SJSA1 (cell line): ENCODE measurements around the gene CCDC85C. TPM values are rescaled to one million over a fixed set of nuclear protein-coding genes. Genes with fewer than 3 reads are reported as not detected.
A peak's percentile ranks its signal among the peaks of the same experiment; 100 is the strongest.

Source experiments
- DNase-seq, 2 experiments: peaks; one replicate each; pipeline ENCODE4 v3.0.0-alpha.2; 2015 to 2020; ENCODE audit warnings: low spot score in 2 of 2, low read depth in 1 of 2
- H3K27ac ChIP-seq: fragments of 250-450 bp; sonication (Bioruptor Pico); 2 replicates; pipeline ENCODE4 v1.5.1; 2020; ENCODE audit warnings: mild to moderate bottlenecking, moderate library complexity
- H3K27me3 ChIP-seq: fragments of 250-450 bp; sonication (Bioruptor Pico); replicated peaks from 2 replicates; pipeline ENCODE4 v1.5.1; 2020; ENCODE audit warnings: mild to moderate bottlenecking, moderate library complexity
- H3K36me3 ChIP-seq: fragments of 250-450 bp; sonication (Bioruptor Pico); 2 replicates; pipeline ENCODE4 v1.5.1; 2020; ENCODE audit warnings: mild to moderate bottlenecking
- H3K4me1 ChIP-seq: fragments of 250-450 bp; sonication (Bioruptor Pico); replicated peaks from 2 replicates; pipeline ENCODE4 v1.6.1; 2021; ENCODE audit warnings: mild to moderate bottlenecking
- H3K4me3 ChIP-seq: fragments of 250-450 bp; sonication (Bioruptor Pico); 2 replicates; pipeline ENCODE4 v1.5.1; 2020; ENCODE audit warnings: mild to moderate bottlenecking
- H3K9me3 ChIP-seq: fragments of 250-450 bp; sonication (Bioruptor Pico); replicated peaks from 2 replicates; pipeline ENCODE4 v1.5.1; 2020; ENCODE audit warnings: mild to moderate bottlenecking
- total RNA-seq: library from RNA; depleted of rRNA; stranded (reverse); fragments of >200 nt; shearing (Covaris generic); gene quantifications from 2 replicates; pipeline ENCODE4 v1.2.3, GENCODE V29; 2014

CCDC85C gene
- total RNA-seq, 1 experiment from 2014 or later: 25.8 TPM

DNA sequence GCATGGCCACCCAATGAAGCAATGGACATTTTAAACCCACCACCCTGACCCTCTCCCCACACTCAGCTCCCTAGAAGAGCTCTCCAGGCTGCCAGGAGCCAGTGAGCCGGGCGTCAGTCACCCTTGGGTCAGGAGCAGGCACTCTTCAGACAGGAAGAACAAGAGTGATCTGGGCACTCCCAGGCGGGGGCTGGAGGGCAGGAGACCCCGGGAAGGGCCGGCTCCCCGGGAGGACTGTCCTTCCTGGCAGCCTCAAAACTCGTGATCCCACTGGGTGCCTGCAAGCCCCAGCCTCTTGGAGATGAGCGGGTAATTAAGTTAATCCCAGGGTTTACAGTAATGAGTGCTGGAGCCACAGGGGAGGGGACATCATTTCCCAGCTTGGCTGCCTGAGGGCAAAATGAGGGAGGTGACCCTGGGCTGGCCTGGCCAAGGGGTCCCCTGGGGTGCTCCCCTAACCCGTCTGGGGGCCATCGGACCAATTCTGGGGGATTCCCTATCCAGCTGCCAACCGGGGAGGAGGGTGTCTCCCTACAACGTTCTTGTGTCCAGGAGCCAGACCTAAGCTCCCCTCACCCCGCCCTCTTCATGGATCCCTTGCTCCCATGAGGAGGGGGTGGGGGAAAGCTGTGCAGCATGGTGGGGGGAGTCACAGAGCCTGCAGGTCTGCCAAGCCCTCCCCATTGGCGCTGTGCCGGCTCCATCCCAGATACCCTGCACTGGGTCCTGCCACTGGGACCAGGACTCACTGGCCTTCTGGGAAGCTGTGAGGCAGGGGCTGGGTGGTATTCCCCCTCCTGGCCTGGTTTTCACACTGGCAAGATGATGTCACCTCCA, 63.6 kb downstream of the CCDC85C start:
- no peaks in the 10 kb centered on the region for H3K27me3 ChIP-seq
- peaks cover 41% of the 10 kb centered on the region for H3K4me1 ChIP-seq
- DNase-seq: no peak
- no peaks in the 10 kb centered on the region for H3K9me3 ChIP-seq
- no peak overlapping the region for H3K27ac ChIP-seq
- peaks cover 4% of the 10 kb centered on the region; the same call in 1 of the 2 replicates for H3K36me3 ChIP-seq
- no peak overlapping the region for H3K4me3 ChIP-seq

DNA sequence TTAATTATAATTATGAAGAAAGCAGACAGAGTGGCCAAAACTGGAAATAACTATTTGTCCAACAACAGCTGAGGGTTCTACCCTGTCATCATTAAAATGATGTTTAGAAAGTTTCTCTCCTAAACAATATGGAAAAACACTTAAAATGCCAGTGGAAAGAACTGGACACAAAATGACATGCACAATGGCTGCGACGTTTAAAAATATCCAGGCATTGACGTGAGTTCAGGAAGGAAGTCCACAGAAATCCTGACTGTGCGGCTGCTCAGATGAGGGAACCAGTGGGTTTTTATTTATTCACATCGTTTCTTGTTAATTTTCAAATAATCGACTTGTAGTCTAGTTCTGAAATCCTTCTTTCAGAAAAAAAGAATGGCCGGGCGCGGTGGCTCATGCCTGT, 64.5 kb downstream of the CCDC85C start:
- Histone ChIP-seq H3K4me3 (no peak overlapping the region), H3K27me3 (no peaks in the 10 kb centered on the region), H3K36me3 (peaks cover 7% of the 10 kb centered on the region; the same call in 1 of the 2 replicates), H3K27ac (no peak overlapping the region), H3K9me3 (no peaks in the 10 kb centered on the region), H3K4me1 (peaks cover 49% of the 10 kb centered on the region)
- no peak for DNase-seq

DNA sequence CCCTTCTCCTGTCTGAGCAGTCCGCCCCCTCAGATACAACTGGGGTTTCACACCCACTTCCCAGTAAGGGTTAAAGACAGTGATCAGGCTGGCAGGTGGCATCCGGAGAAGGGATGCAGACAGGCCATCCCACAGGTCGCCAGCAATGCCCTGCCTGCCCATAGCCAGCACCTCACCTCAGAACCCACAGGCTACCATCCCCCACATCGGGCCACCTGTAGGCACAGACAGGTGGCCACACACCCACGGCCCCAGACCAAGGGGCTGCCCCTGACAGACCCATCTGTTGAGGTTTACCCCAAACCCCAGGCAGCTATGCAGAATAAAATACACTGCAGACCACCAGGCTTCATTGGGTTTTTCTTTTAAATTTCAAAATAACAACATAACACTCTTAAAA, 65.3 kb downstream of the CCDC85C start:
- H3K9me3 ChIP-seq: no peaks in the 10 kb centered on the region
- no peak for DNase-seq
- peaks cover 56% of the 10 kb centered on the region for H3K4me1 ChIP-seq
- peaks cover 7% of the 10 kb centered on the region; the same call in 1 of the 2 replicates for H3K36me3 ChIP-seq
- no peaks in the 10 kb centered on the region for H3K27me3 ChIP-seq
- no peak overlapping the region for H3K27ac ChIP-seq
- no peak overlapping the region for H3K4me3 ChIP-seq

DNA sequence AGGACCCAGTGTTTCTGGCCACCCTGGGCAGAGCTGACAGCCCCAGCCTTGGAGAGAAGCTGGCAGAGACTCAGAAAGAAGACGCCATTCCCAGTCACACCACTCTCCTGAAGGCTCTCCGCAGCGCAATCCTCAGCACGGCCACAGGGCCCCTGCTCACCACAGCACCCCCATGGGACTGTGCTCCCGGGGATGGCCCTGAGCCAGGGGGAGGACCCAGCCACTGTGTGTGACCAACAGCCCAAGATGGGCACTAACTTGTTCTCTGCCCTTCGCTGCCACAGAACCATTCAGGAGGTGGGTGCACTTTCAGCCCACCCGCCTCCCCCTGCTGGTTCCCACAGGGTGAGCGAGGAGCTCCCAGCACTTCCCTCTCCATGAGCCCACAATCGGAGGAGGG, 65.7 kb downstream of the CCDC85C start:
- Histone ChIP-seq H3K27me3 (no peaks in the 10 kb centered on the region), H3K9me3 (no peaks in the 10 kb centered on the region), H3K27ac (peak overlapping the region; percentile 65), H3K4me1 (peaks cover 59% of the 10 kb centered on the region), H3K4me3 (no peak overlapping the region), H3K36me3 (peaks cover 7% of the 10 kb centered on the region; the same call in 1 of the 2 replicates)
- DNase-seq: peak; percentile 53 to 76

DNA sequence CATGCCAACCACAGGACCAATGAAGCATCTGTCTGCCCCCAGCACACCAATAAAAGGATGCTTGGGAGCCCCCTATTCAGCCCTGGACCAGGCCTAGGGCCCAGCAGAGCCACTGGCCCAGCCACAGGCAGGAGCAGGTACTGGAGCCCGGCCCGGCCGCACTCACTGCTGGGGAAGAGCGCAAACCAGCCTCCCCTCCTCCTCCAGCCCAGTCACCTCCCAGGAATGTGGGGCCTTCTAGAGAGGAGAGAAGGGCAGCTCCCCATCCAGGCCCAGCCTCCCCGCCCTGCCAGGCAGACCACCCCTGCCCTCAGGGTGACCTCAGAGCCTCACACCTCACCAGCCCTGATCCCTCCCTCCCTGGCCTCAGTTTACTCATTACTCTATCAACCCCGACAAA, 66.6 kb downstream of the CCDC85C start:
- peak; percentile 90 to 93 for DNase-seq
- no peaks in the 10 kb centered on the region for H3K9me3 ChIP-seq
- H3K4me1 ChIP-seq: peaks cover 65% of the 10 kb centered on the region
- H3K27ac ChIP-seq: peak overlapping the region; percentile 65
- H3K4me3 ChIP-seq: no peak overlapping the region
- H3K27me3 ChIP-seq: no peaks in the 10 kb centered on the region
- H3K36me3 ChIP-seq: peaks cover 7% of the 10 kb centered on the region; the same call in 1 of the 2 replicates

DNA sequence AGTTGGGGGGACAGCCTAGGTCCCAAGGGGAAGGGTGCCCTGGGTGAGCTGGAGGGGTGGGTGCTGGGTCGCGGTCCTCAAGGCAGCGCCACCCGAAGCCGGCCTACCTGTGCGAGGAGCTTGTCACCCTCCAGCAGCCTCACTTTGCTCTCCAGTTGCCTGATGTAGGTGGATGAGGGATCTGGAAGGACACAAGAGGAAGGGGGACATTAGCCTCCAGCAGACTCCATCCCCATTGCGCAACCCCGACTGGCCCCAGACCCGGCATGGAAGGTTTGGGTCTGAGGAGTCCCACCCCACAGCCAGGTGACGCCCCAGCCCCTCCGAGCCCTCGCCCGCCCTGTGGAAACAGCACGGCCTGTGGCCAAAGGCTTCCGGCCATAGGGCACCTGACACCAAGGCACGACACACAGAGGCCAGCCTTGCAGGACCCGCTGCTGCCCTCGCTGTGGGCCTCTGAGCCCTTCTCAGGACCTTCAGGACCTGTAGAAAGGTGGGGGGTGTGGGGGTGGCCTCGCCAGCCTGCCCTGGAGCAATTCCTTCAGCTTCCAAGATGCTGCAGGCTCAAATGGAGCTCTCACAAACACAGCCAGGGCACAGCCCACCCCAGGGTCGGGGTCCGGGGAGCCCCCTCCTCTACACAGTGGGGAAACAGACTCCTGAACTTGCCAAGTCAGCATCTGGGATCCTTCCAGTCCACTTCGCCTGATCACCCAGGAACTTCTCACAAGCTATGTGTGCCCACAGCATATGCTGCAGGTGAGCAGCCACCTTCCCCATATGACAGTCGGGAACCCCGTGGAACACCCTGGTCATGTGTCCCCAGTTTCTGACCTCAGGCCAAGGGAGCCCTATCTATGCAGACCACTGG, 67.9 kb downstream of the CCDC85C start:
- Histone ChIP-seq H3K36me3 (peaks cover 7% of the 10 kb centered on the region; the same call in 1 of the 2 replicates), H3K4me3 (no peak overlapping the region), H3K4me1 (peaks cover 72% of the 10 kb centered on the region), H3K9me3 (no peaks in the 10 kb centered on the region), H3K27ac (peak overlapping the region; percentile 65), H3K27me3 (no peaks in the 10 kb centered on the region)
- no peak for DNase-seq

DNA sequence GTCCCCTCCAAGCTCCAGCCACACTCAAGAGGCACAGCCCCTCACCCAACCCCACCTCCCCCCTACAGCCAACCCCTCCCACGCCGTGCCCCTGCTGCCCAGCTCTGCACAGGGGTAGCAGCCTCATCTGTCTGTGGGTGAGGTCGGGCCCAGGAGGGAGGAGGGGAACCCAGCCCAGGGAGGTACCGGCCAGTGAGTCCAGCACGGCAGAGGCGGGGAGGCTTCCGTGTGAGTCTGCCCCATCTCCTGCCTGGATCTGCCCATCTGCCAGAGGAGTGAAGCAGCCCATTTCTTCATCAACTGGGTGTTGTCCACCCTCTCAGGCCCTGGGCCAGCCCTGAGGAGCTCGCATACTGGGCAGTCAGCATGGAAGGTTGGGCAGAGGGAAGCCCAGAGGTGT, 68.6 kb downstream of the CCDC85C start:
- H3K27me3 ChIP-seq: no peaks in the 10 kb centered on the region
- DNase-seq: no peak
- peaks cover 79% of the 10 kb centered on the region for H3K4me1 ChIP-seq
- peaks cover 7% of the 10 kb centered on the region; the same call in 1 of the 2 replicates for H3K36me3 ChIP-seq
- H3K4me3 ChIP-seq: no peak overlapping the region
- no peak overlapping the region for H3K27ac ChIP-seq
- no peaks in the 10 kb centered on the region for H3K9me3 ChIP-seq

DNA sequence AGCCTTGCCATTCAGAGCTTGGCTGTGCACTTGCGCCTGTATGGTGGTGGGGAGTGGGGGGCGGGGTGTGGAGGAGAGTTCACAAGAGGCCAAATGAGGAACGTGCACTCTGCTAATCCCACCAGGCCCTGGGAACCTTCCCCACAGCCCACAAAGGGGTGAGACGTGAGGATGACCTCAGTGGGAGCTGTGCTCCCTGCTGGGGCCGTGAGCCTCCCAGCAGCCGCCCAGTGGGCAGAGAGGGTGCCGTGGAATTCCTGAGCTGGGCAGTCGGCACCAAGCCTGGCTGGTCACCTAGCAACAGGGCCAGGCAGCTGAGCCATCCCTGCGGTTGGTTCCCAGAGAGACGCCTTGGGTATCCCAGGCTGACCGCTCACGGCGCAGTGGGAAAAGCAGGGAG, 69.1 kb downstream of the CCDC85C start:
- Histone ChIP-seq H3K27me3 (no peaks in the 10 kb centered on the region), H3K9me3 (no peaks in the 10 kb centered on the region), H3K36me3 (peaks cover 7% of the 10 kb centered on the region), H3K4me3 (no peak overlapping the region), H3K4me1 (peaks cover 85% of the 10 kb centered on the region), H3K27ac (no peak overlapping the region)
- no peak for DNase-seq

DNA sequence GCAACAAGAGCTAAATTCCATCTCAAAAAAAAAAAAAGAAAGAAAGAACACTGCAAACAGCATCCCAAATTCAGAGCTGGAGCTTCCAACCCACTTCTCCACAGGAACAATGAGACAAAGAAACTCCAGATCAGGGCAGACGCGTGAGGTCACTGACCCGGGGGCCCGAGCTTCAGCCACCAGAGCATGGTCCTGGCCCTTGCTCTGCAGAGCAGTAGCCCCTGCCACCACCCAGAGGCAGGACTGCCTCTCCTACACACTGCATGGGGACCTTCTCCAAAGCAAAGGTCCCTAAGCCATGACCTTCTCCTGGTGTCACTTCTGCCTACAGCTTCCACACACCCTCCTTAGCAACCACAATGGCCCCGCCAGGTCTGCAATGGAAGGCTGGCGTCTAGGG, 69.7 kb downstream of the CCDC85C start:
- peaks cover 7% of the 10 kb centered on the region for H3K36me3 ChIP-seq
- no peak overlapping the region for H3K4me3 ChIP-seq
- no peaks in the 10 kb centered on the region for H3K9me3 ChIP-seq
- H3K27me3 ChIP-seq: no peaks in the 10 kb centered on the region
- no peak overlapping the region for H3K27ac ChIP-seq
- DNase-seq: no peak
- H3K4me1 ChIP-seq: peaks cover 89% of the 10 kb centered on the region

DNA sequence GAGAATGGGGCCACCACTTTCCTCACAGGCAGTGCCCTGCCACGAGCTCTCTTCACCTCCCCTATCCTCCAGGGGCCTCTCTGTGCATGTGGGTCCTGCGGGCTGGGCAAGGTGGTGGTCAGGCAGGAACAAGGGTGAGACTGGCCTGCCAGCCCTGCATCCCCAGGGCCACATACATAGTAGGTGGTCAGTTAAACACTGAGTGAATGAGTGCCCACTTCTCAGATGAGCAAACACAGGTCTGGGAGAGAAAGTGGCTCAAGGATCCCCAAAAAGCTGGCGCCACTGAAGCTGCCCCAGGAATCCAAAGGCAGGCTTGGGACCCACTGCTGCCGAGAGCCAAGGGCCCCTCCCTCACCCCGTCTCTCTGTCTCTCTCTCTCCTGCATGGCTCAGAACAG, 71.7 kb downstream of the CCDC85C start:
- DNase-seq: no peak
- H3K27me3 ChIP-seq: no peaks in the 10 kb centered on the region
- H3K36me3 ChIP-seq: peaks cover 7% of the 10 kb centered on the region
- H3K4me1 ChIP-seq: peaks cover 71% of the 10 kb centered on the region
- H3K27ac ChIP-seq: no peak overlapping the region
- no peaks in the 10 kb centered on the region for H3K9me3 ChIP-seq
- no peak overlapping the region for H3K4me3 ChIP-seq

DNA sequence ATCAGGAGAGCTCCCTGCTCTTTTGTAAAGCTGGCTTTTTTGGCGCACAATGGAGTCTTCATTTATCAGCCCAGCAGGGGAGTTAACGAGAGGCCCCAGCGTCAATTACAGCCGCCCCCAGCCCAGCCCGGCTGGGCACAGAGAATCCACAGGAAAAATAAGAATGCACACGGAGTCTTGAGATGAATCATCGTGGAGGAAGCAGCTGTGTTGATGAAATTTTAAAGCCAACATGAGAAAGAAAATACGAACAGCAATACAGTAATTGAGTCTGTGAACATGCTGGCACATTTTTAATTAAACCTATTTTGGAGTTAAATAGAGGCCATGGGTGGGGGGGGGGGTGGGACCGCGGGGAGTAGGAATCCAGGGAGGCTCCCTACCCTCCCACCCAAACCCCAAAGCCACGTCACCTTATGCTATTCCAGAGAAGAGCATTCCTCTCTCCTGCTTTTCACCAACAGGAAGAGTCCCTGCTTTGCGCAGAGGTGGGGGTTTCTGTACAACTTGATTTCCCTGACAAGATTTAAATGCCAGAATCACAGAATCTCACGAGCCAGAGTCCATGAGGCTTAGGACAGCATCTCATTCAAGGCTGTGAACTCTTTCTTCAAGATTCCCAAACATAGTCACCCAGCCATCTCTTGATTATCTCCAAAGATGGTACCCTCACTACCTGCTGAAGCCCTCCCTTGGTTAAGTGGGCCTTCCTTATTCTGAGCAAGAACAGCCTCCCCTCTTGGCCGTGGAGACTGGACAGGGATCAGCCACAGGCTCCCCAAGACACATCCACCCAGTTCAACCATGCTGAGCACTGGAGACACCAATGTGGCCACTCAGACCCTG, 72.5 kb downstream of the CCDC85C start:
- H3K4me1 ChIP-seq: peaks cover 62% of the 10 kb centered on the region
- H3K9me3 ChIP-seq: no peaks in the 10 kb centered on the region
- H3K4me3 ChIP-seq: no peak overlapping the region
- H3K27ac ChIP-seq: peak overlapping the region; percentile 52
- no peaks in the 10 kb centered on the region for H3K27me3 ChIP-seq
- H3K36me3 ChIP-seq: peaks cover 7% of the 10 kb centered on the region
- DNase-seq: peak in 1 of 2 experiments; percentile 33

DNA sequence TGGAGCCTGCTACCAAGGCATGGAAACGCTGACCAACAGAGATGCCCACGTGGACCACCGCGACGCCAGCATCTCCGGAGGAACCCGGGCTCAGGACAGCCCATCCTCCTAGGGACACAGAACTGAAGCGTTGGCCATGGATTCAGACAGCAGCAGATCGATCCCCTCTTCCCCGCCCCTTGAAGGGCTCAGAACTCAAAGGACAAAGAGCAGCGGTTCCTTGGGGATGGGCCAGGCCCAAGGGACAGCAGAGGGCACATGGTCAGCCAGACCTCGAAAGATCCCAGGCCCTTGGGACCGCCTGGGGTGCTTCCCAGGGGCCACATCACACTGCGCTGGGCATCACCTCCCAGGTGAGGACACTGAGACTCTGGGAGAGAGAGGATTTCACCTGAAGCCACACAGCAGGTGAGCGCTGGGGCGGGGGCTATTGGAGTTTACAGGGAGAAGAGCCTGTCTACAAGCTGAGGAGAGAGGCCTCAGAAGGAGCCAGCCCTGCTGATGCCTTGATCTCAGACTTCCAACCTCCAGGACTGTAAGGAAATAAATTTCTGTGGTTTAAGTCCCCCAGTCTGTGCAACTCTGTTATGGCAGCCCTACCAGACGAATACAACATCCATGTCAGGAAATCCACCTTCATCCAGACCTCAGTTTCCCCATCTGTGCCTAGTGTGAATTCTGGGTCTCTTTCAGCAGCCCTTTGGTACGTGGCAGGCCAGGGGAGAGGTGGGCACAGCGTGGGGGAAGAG, 73.4 kb downstream of the CCDC85C start:
- H3K36me3 ChIP-seq: peaks cover 4% of the 10 kb centered on the region
- H3K9me3 ChIP-seq: no peaks in the 10 kb centered on the region
- no peak for DNase-seq
- H3K4me1 ChIP-seq: peaks cover 55% of the 10 kb centered on the region
- peak overlapping the region; percentile 38 for H3K27ac ChIP-seq
- no peaks in the 10 kb centered on the region for H3K27me3 ChIP-seq
- no peak overlapping the region for H3K4me3 ChIP-seq

DNA sequence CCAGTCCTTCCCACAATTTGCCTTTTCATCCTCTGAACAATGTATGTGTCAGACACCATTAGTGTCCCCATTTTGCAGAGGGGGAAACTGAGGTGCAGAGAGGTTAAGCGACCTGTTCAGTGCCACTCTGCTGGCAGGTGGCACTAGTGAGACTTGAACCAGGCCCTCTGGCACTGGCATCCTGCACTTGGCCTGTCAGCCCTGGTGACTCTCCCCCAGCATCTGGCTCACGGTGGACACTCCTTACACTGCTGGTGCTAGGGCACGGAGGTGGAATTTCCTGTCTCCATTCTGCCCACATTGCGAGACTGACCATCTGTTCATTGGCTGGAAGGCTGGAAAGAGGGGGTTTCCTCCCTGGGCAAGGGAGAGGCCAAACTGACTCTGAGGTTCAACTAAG, 74.1 kb downstream of the CCDC85C start:
- H3K27ac ChIP-seq: no peak overlapping the region
- no peaks in the 10 kb centered on the region for H3K9me3 ChIP-seq
- no peaks in the 10 kb centered on the region for H3K27me3 ChIP-seq
- peaks cover 57% of the 10 kb centered on the region for H3K4me1 ChIP-seq
- no peak for DNase-seq
- H3K36me3 ChIP-seq: peaks cover 2% of the 10 kb centered on the region; the same call in 1 of the 2 replicates
- H3K4me3 ChIP-seq: no peak overlapping the region
